ENCODE results near the gene TLE5.
A peak's percentile ranks its signal among the peaks of the same experiment; 100 is the strongest.
"Not testable (repeated sequence)": the region's sequence is repeated elsewhere in the genome, so short reads cannot be mapped to it uniquely, and the experiment has no call there.

Gene TLE5

DNA sequence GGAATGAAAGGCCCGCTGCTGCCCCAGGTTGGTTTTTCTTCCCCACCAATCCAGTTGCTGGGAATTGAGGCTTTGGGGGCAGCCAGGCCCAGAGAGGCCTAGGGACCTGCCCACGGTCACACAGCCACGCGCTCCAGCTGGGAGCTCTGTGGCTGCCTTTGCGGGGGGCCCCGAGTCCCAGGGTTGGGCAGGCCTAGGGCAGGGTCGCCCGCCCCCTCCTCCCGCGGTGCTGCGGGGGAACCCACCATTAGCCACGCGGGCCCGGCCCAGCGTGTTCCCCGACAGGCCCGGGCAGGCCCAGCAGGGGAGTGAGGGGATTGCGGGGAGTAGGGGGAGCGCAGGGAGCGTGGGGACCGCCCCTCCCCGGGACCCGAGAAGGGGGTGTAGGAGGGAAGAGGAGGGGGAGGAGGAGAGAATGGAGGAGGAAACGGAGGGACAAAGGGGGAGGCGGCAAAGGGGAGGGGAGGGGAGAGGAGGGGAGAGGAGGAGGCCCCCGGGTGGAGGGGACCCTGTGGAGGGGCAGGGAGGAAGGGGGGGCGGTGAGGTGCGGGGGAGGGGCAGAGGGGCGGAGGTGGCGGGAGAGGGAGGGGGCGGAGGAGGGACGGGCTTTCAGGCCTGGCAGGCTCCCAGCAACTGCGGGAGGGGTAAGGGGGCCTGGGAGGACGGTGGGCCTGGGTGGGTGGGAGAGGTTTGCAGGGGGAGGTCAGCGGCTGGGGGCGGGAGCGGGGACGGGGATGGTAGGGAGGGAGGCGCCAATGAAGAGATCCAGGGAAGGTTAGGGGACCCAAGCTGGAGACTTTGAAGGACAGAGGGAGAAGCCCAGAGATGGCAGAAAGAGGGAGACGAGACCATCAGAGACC is 20.3 kb downstream of the TLE5 start:
- DNase-seq = no peak

DNA sequence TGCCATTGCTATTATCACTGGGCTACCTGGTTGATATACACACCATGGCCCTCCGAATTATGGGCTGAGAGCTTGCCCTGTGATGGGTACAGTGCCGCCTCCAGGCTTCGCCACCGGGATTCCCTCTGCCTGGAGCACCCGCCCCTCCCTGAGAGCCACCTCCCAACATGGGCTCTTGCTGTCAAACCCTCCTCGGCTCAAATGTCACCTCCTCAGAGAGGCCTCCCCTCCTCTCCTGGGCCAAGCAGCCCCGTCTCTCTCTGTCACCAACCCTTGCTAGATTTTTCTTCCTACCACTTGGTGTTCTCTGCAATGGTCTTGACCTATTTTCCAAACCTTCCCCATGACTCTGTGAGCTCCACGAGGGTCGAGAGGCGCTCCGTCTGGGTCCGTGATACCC is 21.0 kb downstream of the TLE5 start:
- DNase-seq = no peak

DNA sequence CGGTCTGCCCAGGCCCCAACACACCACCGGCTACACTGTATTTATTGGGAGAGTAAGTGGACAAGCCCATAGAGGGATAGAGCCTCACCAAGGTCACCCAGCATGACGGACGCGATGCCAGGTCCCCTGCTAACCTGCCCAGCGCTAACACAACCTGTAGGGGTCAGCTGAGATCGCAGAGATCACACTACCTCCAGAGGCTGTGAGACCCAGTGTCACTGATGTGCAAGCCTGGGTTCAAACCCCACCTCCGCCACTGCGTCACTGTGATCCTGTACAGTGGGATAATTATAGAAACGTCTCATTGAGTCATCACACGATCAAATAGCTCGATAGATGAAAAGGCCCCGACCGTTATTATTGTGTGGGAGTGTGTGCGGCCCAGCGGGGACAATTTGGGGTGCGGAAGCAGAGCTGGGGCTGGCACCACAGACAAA is 22.6 kb downstream of the TLE5 start:
- no peak for DNase-seq

- no peak for DNase-seq
Measured at GRCh38 chr19:3039125-3039524, 23.2 kb downstream of the TLE5 start.

DNA sequence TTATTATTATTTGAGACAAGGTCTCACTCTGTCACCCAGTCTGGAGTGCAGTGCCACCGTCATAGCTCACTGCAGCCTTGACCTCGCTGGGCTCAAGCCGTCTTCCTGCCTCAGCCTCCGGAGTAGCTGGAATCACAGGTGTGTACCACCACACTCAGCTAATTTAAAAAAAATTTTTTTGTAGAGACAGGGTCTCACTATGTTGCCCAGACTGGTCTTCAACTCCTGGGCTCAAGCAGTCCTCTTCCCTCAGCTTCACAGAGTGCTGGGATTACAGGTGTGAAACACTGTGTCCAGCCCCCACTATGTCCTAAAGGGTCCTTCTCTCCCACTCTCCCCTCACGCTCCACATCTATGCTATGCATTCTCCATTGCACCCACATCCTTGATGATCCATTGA is 24.1 kb downstream of the TLE5 start:
- DNase-seq = no peak

GRCh38 chr19:3036977-3037544 is 25.2 kb downstream of the TLE5 start:
- DNase-seq = not testable (repeated sequence)

DNA sequence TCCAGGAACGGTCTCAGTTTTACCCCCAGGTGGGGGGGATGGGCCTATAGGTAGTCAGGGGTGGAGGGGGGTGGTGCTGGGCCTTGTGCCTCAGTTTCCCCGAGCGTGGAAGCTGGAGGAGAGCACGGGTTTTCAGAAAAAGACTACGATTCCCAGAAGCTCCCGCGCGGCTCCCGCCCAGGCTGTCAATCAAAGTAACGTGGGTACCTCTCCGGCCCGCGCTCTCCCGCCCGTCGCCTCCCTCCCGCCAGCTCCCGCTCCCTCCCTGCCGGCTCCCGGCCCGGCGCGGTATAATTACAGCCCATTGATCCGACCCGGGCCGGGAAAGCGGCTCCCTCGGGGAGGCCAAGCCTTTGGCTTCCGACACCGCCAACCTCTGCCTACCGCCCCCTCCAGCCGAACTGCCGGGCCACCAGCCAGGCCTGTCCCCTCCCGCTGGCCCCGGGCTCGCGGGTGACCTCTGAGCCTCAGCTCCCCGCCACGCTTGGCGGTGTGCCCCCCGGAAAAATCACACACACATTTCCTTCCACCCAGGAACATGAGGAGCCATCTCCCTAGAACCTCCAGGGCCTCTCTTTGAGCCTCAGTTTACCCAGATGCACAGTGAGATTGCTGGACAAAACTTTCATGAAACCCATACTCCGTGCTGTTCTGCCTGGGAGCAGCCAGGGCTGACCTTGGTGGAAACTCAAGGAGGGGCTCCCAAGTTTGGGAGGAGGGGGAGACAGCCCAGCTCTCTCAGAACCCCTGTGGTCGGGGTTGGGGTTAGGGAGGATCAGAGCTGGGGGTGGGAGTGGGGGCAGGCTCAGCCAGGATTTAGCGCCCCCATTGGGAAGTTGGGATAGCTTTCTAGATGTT is 25.9 kb downstream of the TLE5 start:
- DNase-seq = peak; percentile 96

GRCh38 chr19:3035542-3036118 is 26.7 kb downstream of the TLE5 start:
- peak; percentile 99 for DNase-seq

- no peak for DNase-seq
Measured at GRCh38 chr19:3034656-3035541, 27.4 kb downstream of the TLE5 start.

GRCh38 chr19:3034406-3034655 is 28.0 kb downstream of the TLE5 start:
- no peak for DNase-seq

DNA sequence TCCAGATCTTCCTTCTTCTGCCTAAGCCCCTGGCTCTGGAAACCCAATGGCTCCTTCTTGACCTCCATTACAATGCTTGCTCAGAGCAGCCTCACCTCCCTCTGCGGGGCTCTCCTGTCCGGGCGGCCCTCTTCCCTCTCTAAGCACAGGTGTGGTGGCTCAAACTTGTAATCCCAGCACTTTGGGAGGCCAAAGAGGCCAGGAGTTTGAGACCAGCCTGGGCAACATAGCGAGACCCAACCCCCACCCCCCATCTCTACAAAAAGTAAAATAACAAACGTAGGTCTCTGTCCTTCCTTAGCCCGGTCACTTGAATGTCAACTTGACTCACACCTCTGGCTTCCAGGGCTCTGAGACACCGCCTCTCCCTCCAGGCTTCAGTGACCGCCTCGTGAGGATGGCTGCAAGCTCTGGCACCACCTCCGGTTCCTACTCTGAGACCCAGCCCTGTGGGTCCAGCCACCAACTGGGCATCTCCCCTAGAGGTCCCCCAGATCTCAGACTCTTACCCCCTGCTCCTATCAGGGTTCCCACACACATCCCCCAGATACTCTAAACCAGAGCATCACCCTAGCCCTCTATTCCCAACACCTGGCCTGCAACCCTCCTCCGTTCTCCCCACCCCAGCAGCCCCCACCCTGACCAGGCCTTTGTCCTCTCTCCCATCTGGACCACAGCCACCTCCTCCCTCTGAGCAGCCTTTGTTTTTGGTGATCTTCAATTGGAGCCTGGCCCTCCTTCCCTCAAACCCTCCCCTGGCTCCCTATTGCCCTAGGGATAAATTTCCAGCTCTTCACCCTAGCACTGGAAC is 28.5 kb downstream of the TLE5 start:
- DNase-seq = no peak

- DNase-seq = no peak
Measured at GRCh38 chr19:3031607-3031867, 30.8 kb downstream of the TLE5 start.

DNA sequence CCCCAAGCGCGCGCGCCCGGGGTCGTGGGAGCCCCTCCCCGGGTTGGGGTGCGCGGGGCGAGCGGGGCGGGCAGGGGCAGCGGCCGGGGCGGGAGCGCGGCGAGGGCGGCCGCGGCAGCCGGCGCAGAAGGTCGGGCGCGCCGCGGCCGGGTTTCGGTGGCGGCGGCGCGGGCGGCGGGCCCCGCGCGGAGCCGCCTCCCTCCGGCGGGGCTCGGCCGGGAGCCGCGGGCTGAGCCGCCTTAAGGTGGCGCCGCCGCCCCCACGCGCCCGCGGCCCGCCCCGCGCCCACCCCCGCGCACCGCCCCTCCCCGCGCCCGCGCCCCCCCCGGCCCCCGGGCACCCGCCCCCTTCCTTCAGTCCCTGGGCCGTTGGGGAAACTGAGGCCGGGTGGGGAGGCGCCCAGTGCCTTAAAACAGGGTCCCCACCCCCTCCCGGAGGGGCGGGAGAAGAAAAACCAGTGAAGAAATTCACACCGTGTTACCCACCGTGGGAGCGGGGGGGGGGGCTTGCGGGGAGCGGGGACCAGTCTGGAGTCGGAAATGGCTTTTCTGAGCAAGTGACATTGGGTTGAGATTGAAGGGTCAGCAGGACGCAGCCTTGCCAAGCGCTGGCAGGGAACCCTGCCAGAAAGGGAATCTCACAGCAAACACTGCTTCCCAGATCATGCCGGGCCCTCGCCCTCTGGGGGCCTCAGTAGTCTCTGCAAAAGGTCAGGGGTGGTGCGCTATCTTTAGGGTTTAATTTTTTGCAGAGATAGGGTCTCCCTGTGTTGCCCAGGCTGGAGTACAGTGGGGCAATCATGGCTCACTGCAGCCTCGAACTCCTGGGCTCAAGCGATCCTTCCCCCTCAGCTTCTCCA is 33.0 kb downstream of the TLE5 start, which contains the start of gene TLE2:
TLE2 (minus strand) TSS at position 216 of the 859 bp plus-strand sequence. CDS start 376 bp downstream, outside the sequence.
- no peak for DNase-seq

- no peak for DNase-seq
Measured at GRCh38 chr19:3028305-3029064, 33.8 kb downstream of the TLE5 start.

- no peak for DNase-seq
Measured at GRCh38 chr19:3027981-3028304, 34.4 kb downstream of the TLE5 start.

DNA sequence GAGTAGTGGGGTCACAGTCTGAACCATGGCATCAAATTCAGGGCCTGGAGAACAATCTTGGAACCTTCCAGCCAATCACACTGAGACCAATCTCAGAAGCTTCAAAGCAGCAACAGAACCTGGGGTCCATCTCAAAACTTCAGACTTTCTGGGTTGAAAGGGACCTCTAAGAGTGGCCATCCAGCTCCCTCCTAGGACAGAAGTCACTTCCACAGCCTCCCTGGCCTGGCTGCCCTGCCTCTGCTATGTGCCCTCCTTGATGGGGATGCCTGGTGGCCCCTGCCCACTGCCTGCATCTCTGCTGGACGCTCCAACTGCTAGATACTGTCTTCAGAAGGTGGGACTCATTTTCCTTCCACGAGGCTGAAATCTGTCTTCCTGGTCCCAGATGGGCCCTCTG is 35.0 kb downstream of the TLE5 start:
- DNase-seq = no peak

DNA sequence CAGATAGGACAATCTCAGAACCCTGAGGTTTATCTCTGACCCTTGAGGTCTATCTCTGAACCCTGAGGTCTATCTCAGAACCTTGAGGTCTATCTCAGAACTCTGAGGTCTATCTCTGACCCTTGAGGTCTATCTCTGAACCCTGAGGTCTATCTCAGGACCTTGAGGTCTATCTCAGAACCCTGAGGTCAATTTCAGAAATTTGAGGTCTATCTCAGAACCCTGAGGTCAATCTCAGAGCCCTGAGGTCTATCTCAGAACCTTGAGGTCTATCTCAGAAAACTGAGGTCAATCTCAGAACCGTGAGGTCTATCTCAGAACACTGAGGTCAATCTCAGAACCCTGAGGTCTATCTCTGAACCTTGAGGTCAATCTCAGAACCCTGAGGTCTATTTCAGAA is 35.5 kb downstream of the TLE5 start:
- no peak for DNase-seq

- DNase-seq = no peak
Measured at GRCh38 chr19:3025549-3025886, 36.8 kb downstream of the TLE5 start.

- DNase-seq = no peak
Measured at GRCh38 chr19:3024870-3025548, 37.3 kb downstream of the TLE5 start.

DNA sequence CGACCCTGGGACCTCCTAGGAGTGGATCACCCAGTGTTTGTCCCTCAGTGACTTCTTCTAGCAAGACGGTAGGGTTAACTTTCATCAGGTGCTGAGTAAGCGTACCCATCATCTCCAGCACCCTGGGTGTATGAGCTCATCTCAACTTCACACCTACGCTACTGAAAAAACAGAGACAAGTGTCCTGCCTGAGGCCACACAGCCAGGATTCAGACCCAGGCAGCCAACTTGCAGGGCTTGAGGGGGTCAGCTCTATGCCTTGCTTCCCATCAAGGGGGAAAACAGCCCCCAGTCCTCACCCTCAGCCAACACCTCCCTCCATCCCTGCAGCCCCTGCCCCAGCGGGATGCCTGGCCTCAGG is 37.8 kb downstream of the TLE5 start:
- no peak for DNase-seq
